Psoas muscle (tissue), 8 donors: ENCODE data around the gene NFASC. TPM values are rescaled to one million over a fixed set of nuclear protein-coding genes. Genes with fewer than 3 reads are reported as not detected.
A peak's percentile ranks its signal among the peaks of the same experiment; 100 is the strongest.

ENCODE experiments used
- ATAC-seq, 4 donors: fragments of 200-7000 bp; cut with Tn5 transposase; one replicate each; pipeline ENCODE4 v1.9.1; 2020; ENCODE audit warnings: moderate library complexity in 3 of 4, mild to moderate bottlenecking in 2 of 4
- DNase-seq, 2 donors: peaks; one replicate each; pipeline ENCODE4 v3.0.0-alpha.2; 2020
- H3K27ac ChIP-seq: fragments of 200-600 bp; one replicate; pipeline ENCODE4 v1.8.0; 2022
- H3K27me3 ChIP-seq, 3 donors: fragments of 200-600 bp in 1 of 3; one replicate each; pipeline versions ENCODE4 v1.6.1 to v1.8.0; 2013 to 2022; ENCODE audit warnings: low read length in 2 of 3, mild to moderate bottlenecking in 2 of 3, moderate library complexity in 1 of 3; ENCODE audit not compliant: insufficient read depth in 3 of 3
- H3K36me3 ChIP-seq, 2 donors: fragments of 200-600 bp in 1 of 2; one replicate each; pipeline versions ENCODE4 v1.6.1 to v1.8.0; 2013 to 2022; ENCODE audit warnings: low read depth in 1 of 2, mild to moderate bottlenecking in 1 of 2, moderate library complexity in 1 of 2; ENCODE audit not compliant: insufficient read depth in 1 of 2
- H3K4me1 ChIP-seq: fragments of 200-600 bp; one replicate; pipeline ENCODE4 v1.8.0; 2022
- H3K4me3 ChIP-seq: fragments of 200-600 bp; one replicate; pipeline ENCODE4 v1.8.0; 2022; ENCODE audit warnings: mild to moderate bottlenecking
- H3K9me3 ChIP-seq: fragments of 200-600 bp; one replicate; pipeline ENCODE4 v1.8.0; 2022
- CTCF ChIP-seq: fragments of 200-600 bp; IDR thresholded peaks from one replicate; pipeline ENCODE4 v1.8.0; 2022; ENCODE audit warnings: antibody characterized with exemption
- WGBS, 3 donors: extraction: QIAGEN DNeasy Blood & Tissue Kit; methylation state at CpG; one replicate each; pipeline versions ENCODE4 v1.1.6 to v1.1.7; 2013; 5-methylcytosine and 5-hydroxymethylcytosine counted together
- intact Hi-C, 2 donors: fragments of 100-400 bp; cut with DNase I; formaldehyde crosslinking; loops; one replicate each; pipeline versions ENCODE4 v1.11.0 to v1.14.2; 2022
- polyA plus RNA-seq, 3 donors: library from polyadenylated mRNA; stranded (reverse); fragments of 200-250 nt; gene quantifications; one replicate each; pipeline ENCODE4 v1.2.3, GENCODE V29; 2013
- total RNA-seq, 4 donors: library from RNA; stranded (reverse); fragmentation: NEBNext Ultra II Directional in 2 of 4; extraction: Animal tissue kit (Norgen Biotek cat#: 25700) in 2 of 4; gene quantifications; one replicate each; pipeline versions ENCODE4 v1.2.1 to v1.2.4, GENCODE V29; 2021 to 2023
- donor health status: healthy with polysubstance abuse.
- donor health status: DM: no; HTN: no; CAD: no; lungs with moderate emphysema.
- donor health status: Bipolar disorder and iron deficiency.
- donor health status: healthy.
- donor health status: DM: yes; HTN: yes; CAD: no.
- donor health status: DM: no; HTN: no; CAD: no.
- donor health status: DM: no; HTN: no; CAD: no.
- donor health status: DM: yes; HTN: yes; CAD: no.

The NFASC gene
- total and polyA plus RNA-seq, 7 donors = 0.46 to 7.5 (median 0.90) TPM

- Histone ChIP-seq H3K27ac (no peak overlapping the region), H3K36me3 (no peaks in the 10 kb centered on the region), H3K27me3 (peaks cover 0 to 11% (median 0%) of the 10 kb centered on the region in 3 donors), H3K9me3 (no peaks in the 10 kb centered on the region), H3K4me3 (no peak overlapping the region), H3K4me1 (no peaks in the 10 kb centered on the region)
- ATAC-seq = no peak
- intact Hi-C loops = loop anchor here in 1 of 2 donors (5.0 to 10.0 kb wide), 3 partner anchors 87 to 280 kb away; no protein-coding TSS in a partner anchor
- TF ChIP-seq CTCF = no peak
- 63 to 74% (median 63%) methylated on average over 12 of the region's 12 CpGs for WGBS, 3 donors
- DNase-seq = no peak
Measured at GRCh38 chr1:204975021-204975420, 104.4 kb downstream of the NFASC start.

GRCh38 chr1:204975568-204976235, 105.0 kb downstream of the NFASC start:
- peak; percentile 75 to 90 (median 83) for ATAC-seq
- Histone ChIP-seq H3K27me3 (peaks cover 0 to 11% (median 0%) of the 10 kb centered on the region in 3 donors), H3K4me3 (no peak overlapping the region), H3K27ac (no peak overlapping the region), H3K4me1 (no peaks in the 10 kb centered on the region), H3K9me3 (no peaks in the 10 kb centered on the region), H3K36me3 (no peaks in the 10 kb centered on the region)
- TF ChIP-seq CTCF = peak; percentile 79
- 45 to 50% (median 48%) methylated on average over 8 of the region's 8 CpGs for WGBS, 3 donors
- DNase-seq = no peak
- intact Hi-C loops = loop anchor here (2.0 to 10.0 kb wide), 4 partner anchors 87 to 279 kb away; no protein-coding TSS in a partner anchor

GRCh38 chr1:204976646-204977045, 106.0 kb downstream of the NFASC start:
- no peak for ATAC-seq
- Histone ChIP-seq H3K27me3 (peaks cover 0 to 11% (median 0%) of the 10 kb centered on the region in 3 donors), H3K4me3 (no peak overlapping the region), H3K4me1 (no peaks in the 10 kb centered on the region), H3K36me3 (no peaks in the 10 kb centered on the region), H3K9me3 (no peaks in the 10 kb centered on the region), H3K27ac (no peak overlapping the region)
- TF ChIP-seq CTCF = no peak
- 89 to 94% (median 92%) methylated on average over 13 of the region's 13 CpGs for WGBS, 3 donors
- intact Hi-C loops = loop anchor here (2.0 to 10.0 kb wide), 4 partner anchors 86 to 278 kb away; no protein-coding TSS in a partner anchor
- DNase-seq = no peak

GRCh38 chr1:204977318-204977717, 106.7 kb downstream of the NFASC start:
- Histone ChIP-seq H3K4me3 (no peak overlapping the region), H3K4me1 (no peaks in the 10 kb centered on the region), H3K36me3 (no peaks in the 10 kb centered on the region), H3K27me3 (peaks cover 0 to 14% (median 0%) of the 10 kb centered on the region in 3 donors), H3K9me3 (no peaks in the 10 kb centered on the region), H3K27ac (no peak overlapping the region)
- DNase-seq (no peak), ATAC-seq (no peak)
- 78 to 89% (median 84%) methylated on average over 8 of the region's 8 CpGs for WGBS, 3 donors
- no peak for TF ChIP-seq CTCF
- intact Hi-C loops = loop anchor here (2.0 to 10.0 kb wide), 4 partner anchors 85 to 277 kb away; no protein-coding TSS in a partner anchor
